Globus pallidus (tissue), 1 donor: Measurements from ENCODE around the gene CX3CL1.
"Not testable (repeated sequence)": the region's sequence is repeated elsewhere in the genome, so short reads cannot be mapped to it uniquely, and the experiment has no call there.

Experiments
- DNase-seq: peaks from one replicate; pipeline ENCODE4 v3.0.0-alpha.2; 2015; ENCODE audit warnings: low spot score

The CX3CL1 gene

DNA sequence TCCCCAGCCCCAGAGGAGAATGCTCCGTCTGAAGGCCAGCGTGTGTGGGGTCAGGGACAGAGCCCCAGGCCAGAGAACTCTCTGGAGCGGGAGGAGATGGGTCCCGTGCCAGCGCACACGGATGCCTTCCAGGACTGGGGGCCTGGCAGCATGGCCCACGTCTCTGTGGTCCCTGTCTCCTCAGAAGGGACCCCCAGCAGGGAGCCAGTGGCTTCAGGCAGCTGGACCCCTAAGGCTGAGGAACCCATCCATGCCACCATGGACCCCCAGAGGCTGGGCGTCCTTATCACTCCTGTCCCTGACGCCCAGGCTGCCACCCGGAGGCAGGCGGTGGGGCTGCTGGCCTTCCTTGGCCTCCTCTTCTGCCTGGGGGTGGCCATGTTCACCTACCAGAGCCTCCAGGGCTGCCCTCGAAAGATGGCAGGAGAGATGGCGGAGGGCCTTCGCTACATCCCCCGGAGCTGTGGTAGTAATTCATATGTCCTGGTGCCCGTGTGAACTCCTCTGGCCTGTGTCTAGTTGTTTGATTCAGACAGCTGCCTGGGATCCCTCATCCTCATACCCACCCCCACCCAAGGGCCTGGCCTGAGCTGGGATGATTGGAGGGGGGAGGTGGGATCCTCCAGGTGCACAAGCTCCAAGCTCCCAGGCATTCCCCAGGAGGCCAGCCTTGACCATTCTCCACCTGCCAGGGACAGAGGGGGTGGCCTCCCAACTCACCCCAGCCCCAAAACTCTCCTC, 10.4 kb downstream of the CX3CL1 start:
- no peak for DNase-seq

DNA sequence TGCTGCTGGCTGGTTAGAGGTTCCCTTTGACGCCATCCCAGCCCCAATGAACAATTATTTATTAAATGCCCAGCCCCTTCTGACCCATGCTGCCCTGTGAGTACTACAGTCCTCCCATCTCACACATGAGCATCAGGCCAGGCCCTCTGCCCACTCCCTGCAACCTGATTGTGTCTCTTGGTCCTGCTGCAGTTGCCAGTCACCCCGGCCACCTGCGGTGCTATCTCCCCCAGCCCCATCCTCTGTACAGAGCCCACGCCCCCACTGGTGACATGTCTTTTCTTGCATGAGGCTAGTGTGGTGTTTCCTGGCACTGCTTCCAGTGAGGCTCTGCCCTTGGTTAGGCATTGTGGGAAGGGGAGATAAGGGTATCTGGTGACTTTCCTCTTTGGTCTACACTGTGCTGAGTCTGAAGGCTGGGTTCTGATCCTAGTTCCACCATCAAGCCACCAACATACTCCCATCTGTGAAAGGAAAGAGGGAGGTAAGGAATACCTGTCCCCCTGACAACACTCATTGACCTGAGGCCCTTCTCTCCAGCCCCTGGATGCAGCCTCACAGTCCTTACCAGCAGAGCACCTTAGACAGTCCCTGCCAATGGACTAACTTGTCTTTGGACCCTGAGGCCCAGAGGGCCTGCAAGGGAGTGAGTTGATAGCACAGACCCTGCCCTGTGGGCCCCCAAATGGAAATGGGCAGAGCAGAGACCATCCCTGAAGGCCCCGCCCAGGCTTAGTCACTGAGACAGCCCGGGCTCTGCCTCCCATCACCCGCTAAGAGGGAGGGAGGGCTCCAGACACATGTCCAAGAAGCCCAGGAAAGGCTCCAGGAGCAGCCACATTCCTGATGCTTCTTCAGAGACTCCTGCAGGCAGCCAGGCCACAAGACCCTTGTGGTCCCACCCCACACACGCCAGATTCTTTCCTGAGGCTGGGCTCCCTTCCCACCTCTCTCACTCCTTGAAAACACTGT, 11.3 kb downstream of the CX3CL1 start:
- no peak for DNase-seq

DNA sequence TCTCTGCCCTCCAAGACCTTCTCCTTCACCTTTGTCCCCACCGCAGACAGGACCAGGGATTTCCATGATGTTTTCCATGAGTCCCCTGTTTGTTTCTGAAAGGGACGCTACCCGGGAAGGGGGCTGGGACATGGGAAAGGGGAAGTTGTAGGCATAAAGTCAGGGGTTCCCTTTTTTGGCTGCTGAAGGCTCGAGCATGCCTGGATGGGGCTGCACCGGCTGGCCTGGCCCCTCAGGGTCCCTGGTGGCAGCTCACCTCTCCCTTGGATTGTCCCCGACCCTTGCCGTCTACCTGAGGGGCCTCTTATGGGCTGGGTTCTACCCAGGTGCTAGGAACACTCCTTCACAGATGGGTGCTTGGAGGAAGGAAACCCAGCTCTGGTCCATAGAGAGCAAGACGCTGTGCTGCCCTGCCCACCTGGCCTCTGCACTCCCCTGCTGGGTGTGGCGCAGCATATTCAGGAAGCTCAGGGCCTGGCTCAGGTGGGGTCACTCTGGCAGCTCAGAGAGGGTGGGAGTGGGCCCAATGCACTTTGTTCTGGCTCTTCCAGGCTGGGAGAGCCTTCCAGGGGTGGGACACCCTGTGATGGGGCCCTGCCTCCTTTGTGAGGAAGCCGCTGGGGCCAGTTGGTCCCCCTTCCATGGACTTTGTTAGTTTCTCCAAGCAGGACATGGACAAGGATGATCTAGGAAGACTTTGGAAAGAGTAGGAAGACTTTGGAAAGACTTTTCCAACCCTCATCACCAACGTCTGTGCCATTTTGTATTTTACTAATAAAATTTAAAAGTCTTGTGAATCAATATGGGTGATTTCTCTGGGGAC, 12.2 kb downstream of the CX3CL1 start:
- no peak for DNase-seq

DNA sequence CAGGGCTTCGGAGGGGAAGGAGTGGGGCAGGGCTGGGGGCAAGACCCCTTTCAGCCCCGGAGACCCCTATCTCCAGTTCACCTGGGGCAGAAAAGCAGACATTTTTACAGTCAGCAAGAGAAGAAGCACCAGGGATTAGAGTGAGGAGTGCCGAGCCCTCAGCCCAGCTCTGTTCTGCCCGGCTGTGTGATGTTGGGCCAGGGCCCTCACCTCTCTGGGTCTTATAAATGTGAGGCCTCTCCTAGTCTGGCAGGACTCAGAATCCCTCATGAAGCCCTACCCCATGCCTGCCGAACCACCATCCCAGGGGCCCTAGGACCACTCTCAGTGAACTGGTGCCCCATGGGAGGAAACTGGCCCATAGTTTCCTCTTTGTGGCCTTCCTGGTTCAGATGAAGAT, 12.8 kb downstream of the CX3CL1 start:
- no peak for DNase-seq

DNA sequence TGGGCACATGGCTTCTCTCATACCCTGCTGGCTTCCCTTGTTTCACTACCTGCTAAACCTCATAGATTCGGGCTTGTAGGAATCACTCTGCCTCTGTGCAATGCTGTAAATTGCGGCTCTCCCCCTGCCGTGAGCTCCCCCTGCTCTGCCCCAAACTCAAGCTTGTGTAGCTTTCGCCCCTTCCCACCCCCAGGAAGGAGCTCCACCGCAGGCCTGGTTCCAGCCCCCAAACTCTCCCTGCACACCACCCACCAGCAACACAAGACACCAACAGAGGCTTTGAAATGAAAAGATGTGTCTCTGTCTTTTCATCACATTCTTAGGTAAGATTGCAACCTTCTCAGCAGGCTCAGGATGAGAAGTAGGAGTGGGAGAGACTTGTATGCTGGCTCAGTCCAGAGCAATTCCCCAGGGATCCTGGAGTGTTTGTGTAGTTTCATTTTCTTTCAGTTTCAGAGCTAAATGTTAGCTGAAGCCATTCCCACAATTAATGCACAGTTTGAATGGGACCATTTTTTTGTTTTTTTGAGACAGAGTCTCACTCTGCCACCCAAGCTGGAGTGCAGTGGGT, 14.2 kb downstream of the CX3CL1 start:
- no peak for DNase-seq

DNA sequence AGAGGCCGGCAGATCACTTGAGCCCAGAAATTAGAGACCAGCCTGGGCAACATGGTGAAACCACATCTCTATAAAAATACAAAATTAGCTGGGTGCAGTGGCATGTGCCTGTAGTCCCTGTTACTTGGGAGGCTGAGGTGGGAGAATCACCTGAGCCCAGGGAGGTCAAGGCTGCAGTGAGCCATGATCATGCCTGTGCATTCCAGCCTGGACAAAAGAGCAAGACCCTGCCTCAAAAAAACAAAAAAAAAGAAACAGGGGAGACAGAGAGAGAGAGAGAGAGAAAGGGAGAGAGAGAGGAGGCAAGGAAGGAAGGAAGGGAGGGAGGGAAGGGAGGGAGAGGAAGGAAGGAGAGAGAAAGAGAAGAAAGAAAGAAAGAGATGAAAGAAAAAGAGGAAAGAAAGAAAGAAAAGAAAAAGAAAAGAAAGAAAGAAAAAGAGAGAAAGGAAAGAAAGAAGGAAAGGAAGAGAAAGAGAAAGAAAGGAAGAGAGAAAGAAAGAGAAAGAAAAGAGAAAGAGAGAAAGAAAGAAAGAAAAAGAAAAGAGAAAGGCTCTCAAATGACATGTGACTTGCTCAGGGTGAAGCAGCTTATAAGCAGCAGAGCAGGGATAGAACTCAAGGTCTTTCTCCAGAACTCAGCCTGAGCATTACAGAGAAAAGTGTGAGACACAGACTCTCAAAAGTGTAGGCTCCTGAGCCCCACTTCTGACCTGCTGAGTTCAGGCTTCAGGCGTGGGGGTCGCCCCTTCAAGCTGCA, 15.5 kb downstream of the CX3CL1 start:
- DNase-seq = no peak

DNA sequence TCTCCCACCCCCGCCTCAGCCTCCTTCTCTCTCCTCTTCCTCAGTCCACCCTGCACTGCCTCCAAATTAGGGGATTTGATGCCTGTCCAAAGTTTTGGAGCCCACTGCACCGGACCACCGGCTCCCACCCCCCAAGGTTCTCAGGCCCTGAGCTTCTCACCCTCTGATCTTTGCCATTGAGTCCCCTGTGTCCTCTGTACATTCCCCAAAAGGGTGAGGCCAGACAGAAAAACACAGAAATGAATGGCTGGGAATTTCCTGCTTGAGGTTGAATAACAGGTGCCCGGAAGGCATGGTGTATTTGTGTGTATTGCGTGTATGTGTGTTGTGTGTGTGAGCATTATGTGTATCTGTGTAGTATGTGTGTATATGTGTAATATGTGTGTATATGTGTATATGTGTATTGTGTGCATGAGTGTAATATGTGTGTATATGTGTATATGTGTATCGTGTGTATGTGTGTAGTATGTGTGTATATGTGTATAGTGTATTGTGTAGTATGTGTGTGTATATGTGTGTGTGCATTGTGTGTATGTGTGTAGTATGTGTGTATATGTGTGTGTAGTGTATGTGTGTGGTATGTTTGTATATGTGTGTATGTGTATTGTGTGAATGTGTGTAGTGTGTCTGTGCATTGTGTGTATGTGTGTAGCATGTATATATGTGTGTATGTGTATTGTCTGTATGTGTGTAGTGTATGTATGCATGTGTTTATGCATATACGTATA, 16.2 kb downstream of the CX3CL1 start:
- DNase-seq = no peak

DNA sequence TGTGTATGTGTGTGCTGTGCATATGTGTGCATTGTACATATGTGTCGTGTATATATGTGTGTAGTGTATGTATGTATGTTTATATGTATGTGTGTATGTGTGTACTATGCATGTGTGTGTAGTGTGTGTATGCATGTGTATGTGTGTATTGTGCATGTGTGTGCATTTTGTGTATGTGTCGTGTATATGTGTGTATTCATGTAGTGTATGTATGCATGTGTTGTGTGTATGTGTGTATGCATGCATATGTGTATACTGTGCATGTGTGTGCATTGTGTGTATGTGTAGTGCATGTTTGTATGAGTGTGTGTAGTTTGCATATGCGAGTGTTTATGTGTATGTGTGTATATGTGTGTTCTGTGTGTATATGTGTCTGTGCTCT, 16.8 kb downstream of the CX3CL1 start:
- no peak for DNase-seq

DNA sequence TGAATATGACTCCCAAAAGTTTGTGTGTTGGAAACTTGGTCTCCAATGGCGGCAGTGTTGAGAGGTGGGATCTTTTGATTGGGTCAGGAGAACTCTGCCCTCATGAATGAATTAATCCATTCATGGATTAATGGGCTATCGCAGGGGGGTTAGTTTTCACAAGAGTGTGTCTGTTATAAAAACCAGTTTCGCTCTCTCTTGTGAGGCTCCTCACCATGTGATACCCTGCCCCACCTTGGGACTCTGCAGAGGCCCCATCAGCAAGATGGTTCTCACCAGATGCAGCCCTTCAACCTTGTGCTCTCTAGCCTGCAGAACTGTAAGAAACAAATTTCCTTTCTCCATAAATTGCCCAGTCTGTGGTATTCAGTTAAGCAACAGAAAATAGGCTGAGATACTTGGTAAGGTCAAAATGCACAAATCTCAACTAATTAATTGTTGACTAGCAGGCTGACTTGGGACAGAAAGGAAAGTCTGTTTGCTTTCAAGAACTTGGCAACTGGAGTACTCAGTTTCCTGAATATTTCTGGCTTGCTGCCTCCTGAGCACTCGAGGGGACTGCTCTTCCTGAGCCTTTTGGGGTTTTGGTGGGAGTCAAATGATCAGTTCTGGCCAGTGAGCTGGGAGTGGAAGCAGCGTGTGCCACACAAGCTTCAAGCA, 18.5 kb downstream of the CX3CL1 start:
- no peak for DNase-seq

DNA sequence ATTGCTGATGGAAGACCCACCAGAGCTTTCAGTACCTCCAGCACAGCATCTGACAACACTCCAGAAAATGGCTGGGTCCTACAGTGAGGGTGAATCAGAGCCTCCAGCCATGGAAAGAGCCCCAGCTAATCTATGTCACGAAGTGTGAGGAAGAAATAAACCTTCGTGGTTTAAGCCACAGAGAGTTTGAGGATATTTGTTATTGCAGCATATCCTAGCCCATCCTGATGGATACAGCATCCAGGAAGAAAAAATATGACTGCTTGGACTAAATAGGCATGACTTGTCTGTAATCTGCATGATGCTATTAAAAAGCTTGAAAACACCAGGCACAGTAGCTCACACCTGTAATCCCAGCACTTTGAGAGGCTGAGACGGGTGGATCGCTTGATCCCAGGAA, 19.0 kb downstream of the CX3CL1 start:
- no peak for DNase-seq

DNA sequence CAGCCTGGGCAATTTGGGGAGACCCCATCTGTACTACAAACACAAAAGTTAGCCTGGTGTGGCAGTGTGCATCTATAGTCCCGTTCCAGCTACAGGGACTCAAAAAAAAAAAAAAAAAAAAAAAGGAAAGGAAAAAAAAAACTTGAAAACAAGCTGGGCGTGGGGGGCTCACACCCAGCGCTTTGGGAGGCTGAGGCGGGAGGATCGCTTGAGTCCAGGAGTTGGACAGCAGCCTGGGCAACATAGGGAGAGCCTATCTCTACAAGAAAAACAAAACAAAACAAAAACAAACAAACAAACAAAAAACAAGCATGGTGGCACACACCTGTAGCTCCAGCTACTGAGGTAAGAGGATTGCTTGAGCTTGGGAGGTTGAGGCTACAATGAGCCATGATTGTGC, 19.4 kb downstream of the CX3CL1 start:
- DNase-seq = no peak

DNA sequence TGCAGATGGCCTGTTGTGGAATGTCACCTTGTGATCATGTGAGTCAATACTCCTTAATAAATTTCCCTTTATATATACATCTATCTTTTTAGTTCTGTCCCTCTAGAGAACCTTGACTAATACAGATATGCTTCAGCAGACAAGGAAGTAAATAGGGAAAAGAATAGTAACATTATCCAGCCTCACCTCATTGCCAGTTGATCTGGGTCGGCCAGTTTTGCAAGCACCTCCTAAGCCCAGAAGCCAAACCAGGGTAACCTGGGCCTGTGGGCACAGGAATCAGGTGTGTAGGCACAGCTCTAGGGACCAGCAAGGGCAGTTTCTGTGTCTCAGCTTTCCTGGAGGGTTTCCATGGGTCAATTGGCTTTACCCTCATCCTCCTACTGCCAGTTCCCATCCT, 20.4 kb downstream of the CX3CL1 start:
- no peak for DNase-seq

DNA sequence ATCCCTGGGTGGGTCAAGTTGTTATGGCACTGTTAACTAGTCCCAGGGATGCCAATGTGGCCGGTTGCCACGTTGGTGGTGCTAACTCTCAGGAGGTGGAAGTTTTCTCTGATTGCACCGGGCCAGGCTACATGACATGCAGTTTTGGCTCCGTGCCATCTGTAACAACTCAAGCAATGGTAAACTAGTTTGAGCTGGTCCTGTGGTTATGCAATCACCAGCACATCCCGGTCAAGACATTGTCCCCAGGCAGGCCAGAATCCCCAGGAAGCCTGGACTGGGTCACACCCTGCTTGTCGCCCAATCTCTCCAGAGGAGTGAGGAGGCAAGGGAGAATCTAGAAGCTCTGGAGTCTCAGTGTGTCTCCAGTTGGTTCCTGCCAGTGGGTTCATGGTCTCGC, 22.2 kb downstream of the CX3CL1 start:
- DNase-seq = no peak

DNA sequence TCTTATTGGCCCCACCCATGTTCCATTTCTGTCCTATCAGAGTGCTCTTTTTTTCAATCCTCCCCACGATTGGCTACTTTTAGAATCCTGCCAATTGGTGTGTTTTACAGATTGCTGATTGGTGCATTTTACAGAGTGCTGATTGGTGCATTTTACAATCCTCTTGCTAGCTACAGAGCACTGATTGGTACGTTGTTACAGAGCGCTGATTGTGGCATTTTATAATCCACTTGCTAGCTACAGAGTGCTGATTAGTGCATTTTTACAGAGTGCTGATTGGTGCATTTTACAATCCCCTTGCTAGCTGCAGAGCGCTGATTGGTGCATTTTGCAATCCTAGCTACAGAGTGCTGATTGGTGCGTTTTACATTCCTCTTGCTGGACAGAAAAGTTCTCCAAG, 22.7 kb downstream of the CX3CL1 start:
- no peak for DNase-seq

DNA sequence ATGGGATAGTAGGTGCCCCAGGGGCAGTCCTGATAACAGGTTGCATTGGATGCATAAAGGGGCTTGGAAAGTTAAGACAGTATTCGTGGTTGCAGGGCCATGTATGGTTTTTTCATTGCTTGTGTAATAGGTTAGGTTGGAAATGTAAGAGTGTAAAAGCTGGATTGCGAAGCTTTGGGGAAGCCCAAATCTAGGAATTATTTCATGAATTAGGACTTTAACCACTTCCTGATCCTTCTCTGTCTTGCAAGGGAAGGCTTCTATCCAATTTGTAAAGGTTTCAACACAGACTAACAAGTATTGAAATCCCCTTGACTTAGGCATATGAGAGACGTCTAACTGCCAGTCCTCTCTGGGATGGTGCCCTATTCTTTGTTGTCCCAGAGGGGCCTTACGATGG, 24.5 kb downstream of the CX3CL1 start:
- no peak for DNase-seq

DNA sequence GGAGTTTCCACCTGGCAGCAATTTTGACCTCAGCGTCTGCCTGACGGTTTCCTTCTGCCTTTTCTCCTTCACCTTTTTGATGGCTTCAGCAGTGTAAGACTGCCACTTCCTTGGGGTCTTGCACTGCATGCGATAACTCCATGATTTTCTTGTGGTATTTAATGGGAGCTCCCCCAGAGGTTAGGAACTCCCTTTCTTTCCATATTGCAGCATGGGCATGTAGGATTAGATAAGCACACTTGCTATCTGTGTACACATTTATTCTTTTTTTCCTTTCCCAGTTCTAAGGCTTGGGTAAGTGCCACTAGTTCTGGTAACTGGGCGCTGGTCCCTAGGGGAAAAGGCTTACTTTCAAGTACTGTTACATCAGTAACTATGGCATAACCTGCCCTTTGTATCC, 25.2 kb downstream of the CX3CL1 start:
- DNase-seq = not testable (repeated sequence)

DNA sequence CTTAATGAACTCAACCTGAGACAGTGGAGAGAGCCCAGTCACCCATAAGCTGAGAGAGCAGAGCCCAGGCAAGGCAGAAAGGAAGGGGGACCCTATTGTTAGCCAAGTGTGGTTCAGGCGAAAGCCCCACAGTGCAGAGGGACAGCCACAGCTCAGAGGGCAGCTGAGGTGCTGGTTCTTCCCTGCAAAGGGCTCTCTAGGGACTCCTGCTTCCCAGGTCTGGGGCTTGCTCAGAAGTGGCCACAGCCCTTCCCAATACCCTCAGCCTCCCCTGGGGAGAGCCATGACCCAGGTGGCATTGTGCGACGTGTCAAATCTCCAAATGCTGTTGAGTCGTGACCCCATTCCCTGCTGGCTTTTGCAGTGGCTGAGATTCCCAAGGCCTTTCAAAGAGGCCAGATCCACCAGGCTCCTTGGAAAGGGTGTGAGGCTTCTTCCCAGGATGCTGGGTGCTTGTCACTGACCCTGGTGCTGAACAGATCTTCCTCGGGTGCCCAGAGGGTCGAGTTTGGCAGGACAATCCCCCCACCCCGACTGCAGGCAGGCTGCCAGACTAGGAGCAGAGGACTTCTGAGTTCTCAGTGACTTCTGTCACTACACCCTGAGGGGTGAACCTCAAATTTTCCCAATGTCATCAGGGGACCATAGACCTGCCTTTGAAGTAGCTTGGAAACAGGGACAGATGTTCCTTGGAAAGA, 29.8 kb downstream of the CX3CL1 start:
- DNase-seq = no peak

DNA sequence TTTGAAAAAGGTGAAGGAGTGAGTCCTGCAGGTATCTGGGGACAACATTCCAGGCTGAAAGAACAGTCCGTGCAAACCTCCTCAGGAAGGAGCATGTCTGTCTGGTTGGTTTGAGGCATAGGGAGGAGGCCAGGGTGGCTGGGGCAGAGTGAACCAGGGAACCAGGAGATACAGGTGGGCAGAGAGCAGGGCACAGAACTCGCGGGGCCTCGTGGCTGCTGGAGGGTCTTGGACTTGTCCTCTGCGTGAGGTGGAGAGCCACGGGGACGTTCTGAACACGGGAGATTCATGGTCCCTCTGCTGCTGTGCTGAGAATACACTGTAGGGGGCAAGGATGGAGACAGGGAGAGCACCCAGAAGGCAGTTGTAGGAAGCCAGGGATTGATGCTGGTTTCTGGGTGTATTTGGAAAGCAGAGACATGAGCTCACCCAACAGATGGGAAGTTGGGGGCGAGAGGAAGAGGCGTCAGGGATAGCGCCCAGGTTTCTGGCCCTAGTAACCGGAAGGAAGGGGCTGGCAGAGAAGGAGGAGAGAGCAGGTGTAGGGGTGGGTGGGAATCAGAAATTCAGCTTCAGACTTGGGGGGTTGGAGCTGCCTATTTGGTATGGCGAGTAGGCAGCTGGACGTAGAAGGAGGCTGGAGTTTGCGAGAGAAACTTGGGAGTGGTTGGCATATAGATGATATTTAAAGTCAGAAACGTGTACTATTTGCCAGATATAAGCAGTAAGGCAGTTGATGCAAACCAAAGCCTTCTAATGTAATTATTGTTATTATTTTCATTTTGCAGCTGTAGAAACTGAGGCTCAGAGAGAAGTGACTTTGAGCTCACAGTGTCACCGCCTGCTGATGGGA, 31.9 kb downstream of the CX3CL1 start, which contains the start of gene CCL17:
CCL17 (plus strand) TSS at position 803 of the 853 bp plus-strand sequence. CDS start 9,166 bp downstream, outside the sequence.
- no peak for DNase-seq
